PFSK-1 (cell line): ENCODE measurements around the gene VRK3.

ENCODE experiments used
- POLR2AphosphoS5 ChIP-seq: IDR thresholded peaks from 2 replicates; pipeline ENCODE4 v1.6.1; 2012; ENCODE audit warnings: low read depth, mild to moderate bottlenecking, control low read depth, low read length, moderate library complexity
- SIN3A ChIP-seq: IDR thresholded peaks from 2 replicates; pipeline ENCODE4 v1.6.1; 2012; ENCODE audit warnings: mild to moderate bottlenecking, low read length, moderate library complexity, borderline replicate concordance; ENCODE audit not compliant: insufficient read depth
- TAF1 ChIP-seq: IDR thresholded peaks from 2 replicates; pipeline ENCODE4 v1.6.1; 2012; ENCODE audit warnings: low read length, control low read depth, borderline replicate concordance; ENCODE audit not compliant: insufficient read depth
- TF ChIP-seq, protein P1 (sequence below), 2 experiments: IDR thresholded peaks; 2 replicates each; pipeline versions ENCODE4 v1.6.1 to v1.8.0; 2011 to 2012; ENCODE audit warnings: low read depth in 2 of 2, low read length in 2 of 2, control low read depth in 1 of 2, inconsistent platforms in 1 of 2, mild to moderate bottlenecking in 1 of 2, moderate library complexity in 1 of 2; ENCODE audit not compliant: insufficient read depth in 1 of 2

DNA sequence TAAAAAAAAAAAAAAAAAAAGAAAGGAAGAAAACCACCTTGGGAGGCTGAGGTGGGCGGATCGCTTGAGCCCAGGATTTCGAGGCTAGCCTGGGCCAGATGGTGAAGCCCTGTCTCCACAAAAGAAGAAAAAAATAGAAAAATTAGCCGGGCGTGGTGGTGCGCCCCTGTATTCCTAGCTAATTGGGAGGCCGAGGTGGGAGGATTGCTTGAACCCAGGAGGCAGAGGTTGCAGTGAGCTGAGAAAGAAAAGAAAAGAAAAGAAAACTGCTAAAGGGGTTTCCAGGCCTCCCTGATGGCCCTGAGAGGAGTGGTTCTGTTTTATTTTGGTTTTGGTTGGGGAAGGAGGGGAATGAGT, 1.4 kb upstream of the VRK3 start:
- no peak for TF ChIP-seq TAF1
- TF ChIP-seq, protein P1, sequence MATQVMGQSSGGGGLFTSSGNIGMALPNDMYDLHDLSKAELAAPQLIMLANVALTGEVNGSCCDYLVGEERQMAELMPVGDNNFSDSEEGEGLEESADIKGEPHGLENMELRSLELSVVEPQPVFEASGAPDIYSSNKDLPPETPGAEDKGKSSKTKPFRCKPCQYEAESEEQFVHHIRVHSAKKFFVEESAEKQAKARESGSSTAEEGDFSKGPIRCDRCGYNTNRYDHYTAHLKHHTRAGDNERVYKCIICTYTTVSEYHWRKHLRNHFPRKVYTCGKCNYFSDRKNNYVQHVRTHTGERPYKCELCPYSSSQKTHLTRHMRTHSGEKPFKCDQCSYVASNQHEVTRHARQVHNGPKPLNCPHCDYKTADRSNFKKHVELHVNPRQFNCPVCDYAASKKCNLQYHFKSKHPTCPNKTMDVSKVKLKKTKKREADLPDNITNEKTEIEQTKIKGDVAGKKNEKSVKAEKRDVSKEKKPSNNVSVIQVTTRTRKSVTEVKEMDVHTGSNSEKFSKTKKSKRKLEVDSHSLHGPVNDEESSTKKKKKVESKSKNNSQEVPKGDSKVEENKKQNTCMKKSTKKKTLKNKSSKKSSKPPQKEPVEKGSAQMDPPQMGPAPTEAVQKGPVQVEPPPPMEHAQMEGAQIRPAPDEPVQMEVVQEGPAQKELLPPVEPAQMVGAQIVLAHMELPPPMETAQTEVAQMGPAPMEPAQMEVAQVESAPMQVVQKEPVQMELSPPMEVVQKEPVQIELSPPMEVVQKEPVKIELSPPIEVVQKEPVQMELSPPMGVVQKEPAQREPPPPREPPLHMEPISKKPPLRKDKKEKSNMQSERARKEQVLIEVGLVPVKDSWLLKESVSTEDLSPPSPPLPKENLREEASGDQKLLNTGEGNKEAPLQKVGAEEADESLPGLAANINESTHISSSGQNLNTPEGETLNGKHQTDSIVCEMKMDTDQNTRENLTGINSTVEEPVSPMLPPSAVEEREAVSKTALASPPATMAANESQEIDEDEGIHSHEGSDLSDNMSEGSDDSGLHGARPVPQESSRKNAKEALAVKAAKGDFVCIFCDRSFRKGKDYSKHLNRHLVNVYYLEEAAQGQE (IDR thresholded peaks at IDR 0.05; ENCODE audit: insufficient read depth in 1 of 2, low read depth in 2 of 2, low read length in 2 of 2) = no peak
- TF ChIP-seq POLR2AphosphoS5 = no peak
- TF ChIP-seq SIN3A = no peak
